ENCODE data around the gene CCR1. TPM values are rescaled to one million over a fixed set of nuclear protein-coding genes. Genes with fewer than 3 reads are reported as not detected.
"Not testable (repeated sequence)": the region's sequence is repeated elsewhere in the genome, so short reads cannot be mapped to it uniquely, and the experiment has no call there.

Gene CCR1
- total and polyA plus RNA-seq, 4 donors = 3.0 to 7.1 (median 5.5) TPM

- Histone ChIP-seq H3K9me3 (ENCODE audit: control insufficient read depth, insufficient read depth, low read length) (peaks cover 1% of the 10 kb centered on the region), H3K4me1 (ENCODE audit: control insufficient read depth, insufficient read depth, low read length) (no peaks in the 10 kb centered on the region), H3K27ac (ENCODE audit: low read depth, low read length) (no peak overlapping the region), H3K36me3 (ENCODE audit: control insufficient read depth, insufficient read depth, low read length) (no peaks in the 10 kb centered on the region), H3K4me3 (ENCODE audit: low read depth, low read length) (no peak overlapping the region), H3K27me3 (ENCODE audit: control insufficient read depth, insufficient read depth, low read length) (no peaks in the 10 kb centered on the region)
- WGBS (ENCODE audit: insufficient coverage) = 83% methylated on average over 1 of the region's 1 CpG
- no peak for DNase-seq (ENCODE audit: low read depth in 4 of 6, low spot score in 6 of 6)
Observed at GRCh38 chr3:46214751-46215352, 6.7 kb upstream of the CCR1 start.

- Histone ChIP-seq H3K4me1 (ENCODE audit: control insufficient read depth, insufficient read depth, low read length) (no peaks in the 10 kb centered on the region), H3K9me3 (ENCODE audit: control insufficient read depth, insufficient read depth, low read length) (no peaks in the 10 kb centered on the region), H3K4me3 (ENCODE audit: low read depth, low read length) (no peak overlapping the region), H3K27ac (ENCODE audit: low read depth, low read length) (no peak overlapping the region), H3K36me3 (ENCODE audit: control insufficient read depth, insufficient read depth, low read length) (no peaks in the 10 kb centered on the region), H3K27me3 (ENCODE audit: control insufficient read depth, insufficient read depth, low read length) (no peaks in the 10 kb centered on the region)
- WGBS (ENCODE audit: insufficient coverage) = no CpG with 5 or more reads among the region's 4 CpGs
- no peak for DNase-seq (ENCODE audit: low read depth in 4 of 6, low spot score in 6 of 6)
Observed at GRCh38 chr3:46213201-46213600, 5.1 kb upstream of the CCR1 start.

- H3K36me3 ChIP-seq (ENCODE audit: control insufficient read depth, insufficient read depth, low read length) = no peaks in the 10 kb centered on the region
- H3K4me1 ChIP-seq (ENCODE audit: control insufficient read depth, insufficient read depth, low read length) = no peaks in the 10 kb centered on the region
- DNase-seq (ENCODE audit: low read depth in 4 of 6, low spot score in 6 of 6) = no peak
- H3K27ac ChIP-seq (ENCODE audit: low read depth, low read length) = no peak overlapping the region
- H3K4me3 ChIP-seq (ENCODE audit: low read depth, low read length) = no peak overlapping the region
- H3K9me3 ChIP-seq (ENCODE audit: control insufficient read depth, insufficient read depth, low read length) = no peaks in the 10 kb centered on the region
- WGBS (ENCODE audit: insufficient coverage) = 80% methylated on average over 5 of the region's 6 CpGs
- H3K27me3 ChIP-seq (ENCODE audit: control insufficient read depth, insufficient read depth, low read length) = no peaks in the 10 kb centered on the region
Observed at GRCh38 chr3:46212101-46212500, 4.0 kb upstream of the CCR1 start.

DNA sequence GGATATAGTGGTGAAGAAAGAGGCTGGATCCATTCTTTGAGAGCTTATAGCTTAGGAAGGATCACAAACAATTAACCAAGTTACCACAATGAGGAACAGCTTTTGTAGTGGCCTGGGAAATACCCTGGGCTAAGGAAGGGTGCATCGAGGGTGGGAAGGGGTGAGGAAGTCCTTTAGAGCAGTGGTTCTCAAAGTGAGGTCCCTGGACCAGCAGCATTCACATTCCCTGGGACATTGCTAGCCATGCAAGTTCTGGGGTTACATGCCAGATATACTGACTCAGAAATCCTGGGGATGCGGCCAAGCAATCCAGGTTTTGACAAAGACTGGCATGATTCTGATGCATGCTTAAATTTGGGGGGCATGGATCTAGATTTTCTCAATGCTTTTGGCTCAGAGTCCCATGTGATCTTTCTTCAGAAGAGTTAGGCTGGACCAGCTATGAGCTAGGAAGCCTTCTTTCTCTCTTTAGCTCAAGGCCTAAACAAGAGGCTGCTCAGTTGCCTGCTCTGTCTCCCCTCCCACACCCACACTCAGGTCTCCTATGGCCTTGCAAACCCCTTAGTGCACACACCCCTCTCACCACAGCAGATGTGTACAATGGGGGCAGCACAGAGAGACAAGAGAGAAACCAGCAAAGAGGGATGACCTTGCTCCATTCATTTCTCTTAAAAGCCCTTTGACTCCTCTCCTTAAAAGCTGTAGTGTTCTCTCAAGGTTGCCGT lies 1.8 kb upstream of the CCR1 start:
- WGBS (ENCODE audit: insufficient coverage) = 89% methylated on average over 3 of the region's 3 CpGs
- H3K27ac ChIP-seq (ENCODE audit: low read depth, low read length) = no peak overlapping the region
- H3K4me3 ChIP-seq (ENCODE audit: low read depth, low read length) = no peak overlapping the region

GRCh38 chr3:46209053-46209452 lies 940 bp upstream of the CCR1 start:
- Histone ChIP-seq H3K27me3 (ENCODE audit: control insufficient read depth, insufficient read depth, low read length) (no peaks in the 10 kb centered on the region), H3K9me3 (ENCODE audit: control insufficient read depth, insufficient read depth, low read length) (no peaks in the 10 kb centered on the region), H3K4me1 (ENCODE audit: control insufficient read depth, insufficient read depth, low read length) (no peaks in the 10 kb centered on the region), H3K36me3 (ENCODE audit: control insufficient read depth, insufficient read depth, low read length) (no peaks in the 10 kb centered on the region), H3K27ac (ENCODE audit: low read depth, low read length) (no peak overlapping the region), H3K4me3 (ENCODE audit: low read depth, low read length) (no peak overlapping the region)
- no CpG with 5 or more reads among the region's 2 CpGs for WGBS (ENCODE audit: insufficient coverage)
- DNase-seq (ENCODE audit: low read depth in 4 of 6, low spot score in 6 of 6) = no peak

More for the DNA sequence above, 1.8 kb upstream of the CCR1 start:
- Histone ChIP-seq H3K4me1 (ENCODE audit: control insufficient read depth, insufficient read depth, low read length) (no peaks in the 10 kb centered on the region), H3K27me3 (ENCODE audit: control insufficient read depth, insufficient read depth, low read length) (no peaks in the 10 kb centered on the region), H3K9me3 (ENCODE audit: control insufficient read depth, insufficient read depth, low read length) (no peaks in the 10 kb centered on the region), H3K36me3 (ENCODE audit: control insufficient read depth, insufficient read depth, low read length) (no peaks in the 10 kb centered on the region)
- DNase-seq (ENCODE audit: low read depth in 4 of 6, low spot score in 6 of 6) = no peak

DNA sequence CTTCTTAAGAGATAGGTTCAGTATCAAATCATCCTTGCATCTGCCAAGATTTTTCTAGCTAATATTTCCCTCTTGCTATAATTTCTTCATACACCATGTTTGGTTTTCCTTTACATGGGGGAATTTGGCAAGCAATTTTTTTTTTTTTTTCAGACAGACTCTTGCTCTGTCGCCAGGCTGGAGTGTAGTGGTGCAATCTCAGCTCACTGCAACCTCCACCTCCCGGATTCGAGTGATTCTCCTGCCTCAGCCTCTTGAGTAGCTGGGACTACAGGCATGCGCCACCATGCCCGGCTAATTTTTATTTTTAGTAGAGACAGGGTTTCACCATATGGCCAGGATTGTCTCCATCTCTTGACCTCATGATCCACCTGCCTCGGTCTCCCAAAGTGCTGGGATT lies 599 bp downstream of the CCR1 start:
- DNase-seq (ENCODE audit: low read depth in 4 of 6, low spot score in 6 of 6); H3K9me3 ChIP-seq (ENCODE audit: control insufficient read depth, insufficient read depth, low read length); H3K4me1 ChIP-seq (ENCODE audit: control insufficient read depth, insufficient read depth, low read length); H3K36me3 ChIP-seq (ENCODE audit: control insufficient read depth, insufficient read depth, low read length); H3K27me3 ChIP-seq (ENCODE audit: control insufficient read depth, insufficient read depth, low read length); H3K27ac ChIP-seq (ENCODE audit: low read depth, low read length): not testable (repeated sequence)
- 96% methylated on average over 4 of the region's 6 CpGs for WGBS (ENCODE audit: insufficient coverage)
- H3K4me3 ChIP-seq (ENCODE audit: low read depth, low read length) = peak overlapping the region; percentile 19

DNA sequence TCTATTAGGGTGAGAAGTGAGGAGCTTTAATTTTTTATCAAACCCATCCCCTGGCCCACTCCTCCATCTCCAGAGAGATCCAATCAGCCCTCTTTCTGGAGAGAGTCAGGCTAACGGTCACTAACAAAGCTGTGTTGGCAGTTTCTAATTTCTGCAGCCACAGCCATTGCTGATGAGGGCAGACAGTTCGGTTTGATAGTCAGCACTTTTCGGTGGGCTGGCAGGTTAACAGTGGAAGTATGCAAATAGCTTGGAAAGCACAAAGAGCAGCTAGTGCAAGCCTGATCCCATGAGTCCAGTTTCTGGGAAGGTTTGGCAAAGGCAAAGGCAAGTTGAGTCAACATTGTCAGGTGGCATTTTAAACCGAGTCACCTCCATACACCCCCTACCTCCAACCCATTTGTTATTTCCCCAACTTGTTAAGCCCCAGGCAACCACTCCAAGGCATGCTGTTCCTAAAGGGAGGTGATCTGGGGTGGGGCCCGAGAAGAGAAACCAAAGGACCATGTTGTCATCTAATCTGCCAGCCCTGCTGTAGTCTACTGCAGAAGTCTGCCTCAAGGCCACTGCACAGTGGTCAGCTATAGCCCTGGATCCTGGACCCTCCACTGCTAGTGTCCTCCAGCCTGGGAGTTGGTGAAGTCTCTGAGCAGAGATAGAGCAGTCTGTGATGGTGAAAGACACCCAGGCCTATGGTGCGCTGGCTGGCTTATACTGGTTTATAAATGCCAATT lies 1.7 kb downstream of the CCR1 start:
- 63% methylated on average over 6 of the region's 6 CpGs for WGBS (ENCODE audit: insufficient coverage)
- H3K36me3 ChIP-seq (ENCODE audit: control insufficient read depth, insufficient read depth, low read length) = no peaks in the 10 kb centered on the region
- H3K9me3 ChIP-seq (ENCODE audit: control insufficient read depth, insufficient read depth, low read length) = no peaks in the 10 kb centered on the region
- peaks cover 5% of the 10 kb centered on the region for H3K4me1 ChIP-seq (ENCODE audit: control insufficient read depth, insufficient read depth, low read length)
- no peak overlapping the region for H3K27ac ChIP-seq (ENCODE audit: low read depth, low read length)
- DNase-seq (ENCODE audit: low read depth in 4 of 6, low spot score in 6 of 6) = peak in 1 of 6 donors; percentile 52
- no peak overlapping the region for H3K4me3 ChIP-seq (ENCODE audit: low read depth, low read length)
- no peaks in the 10 kb centered on the region for H3K27me3 ChIP-seq (ENCODE audit: control insufficient read depth, insufficient read depth, low read length)

DNA sequence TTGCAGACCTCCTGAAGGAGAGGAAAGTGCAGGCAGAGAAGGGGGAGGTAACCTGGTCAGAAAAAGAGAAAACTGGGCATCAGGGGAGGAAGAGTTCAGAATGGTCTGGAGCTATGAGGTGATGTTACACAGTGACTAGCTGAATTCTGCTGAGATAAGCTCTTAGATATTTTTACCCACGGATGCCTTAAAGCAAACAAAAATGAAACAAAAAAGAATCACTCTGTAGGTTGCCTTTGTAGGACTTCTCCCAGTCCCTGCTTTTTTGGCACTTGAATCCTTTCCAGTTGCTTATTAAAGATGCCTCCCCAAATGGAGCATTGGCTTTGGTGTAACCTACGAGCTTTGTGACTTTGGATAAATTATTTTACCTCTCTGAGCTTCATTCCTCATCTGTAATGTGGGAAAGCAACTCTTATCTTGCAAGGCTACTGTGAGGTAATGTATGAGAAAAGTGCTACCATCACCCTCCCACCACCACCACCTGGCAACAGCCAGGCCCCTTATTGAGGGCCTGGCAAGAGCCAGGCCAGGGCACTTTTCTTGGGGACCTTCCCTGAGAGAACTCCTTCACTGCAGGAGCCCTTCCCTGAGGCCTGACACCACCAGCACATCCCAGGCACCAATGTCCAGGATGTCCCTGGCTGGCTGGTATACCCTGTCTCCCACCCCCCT lies 2.7 kb downstream of the CCR1 start:
- Histone ChIP-seq H3K27ac (ENCODE audit: low read depth, low read length) (no peak overlapping the region), H3K27me3 (ENCODE audit: control insufficient read depth, insufficient read depth, low read length) (no peaks in the 10 kb centered on the region), H3K36me3 (ENCODE audit: control insufficient read depth, insufficient read depth, low read length) (no peaks in the 10 kb centered on the region), H3K4me3 (ENCODE audit: low read depth, low read length) (no peak overlapping the region), H3K4me1 (ENCODE audit: control insufficient read depth, insufficient read depth, low read length) (peaks cover 5% of the 10 kb centered on the region), H3K9me3 (ENCODE audit: control insufficient read depth, insufficient read depth, low read length) (no peaks in the 10 kb centered on the region)
- WGBS (ENCODE audit: insufficient coverage) = no CpG with 5 or more reads among the region's 2 CpGs
- no peak for DNase-seq (ENCODE audit: low read depth in 4 of 6, low spot score in 6 of 6)

DNA sequence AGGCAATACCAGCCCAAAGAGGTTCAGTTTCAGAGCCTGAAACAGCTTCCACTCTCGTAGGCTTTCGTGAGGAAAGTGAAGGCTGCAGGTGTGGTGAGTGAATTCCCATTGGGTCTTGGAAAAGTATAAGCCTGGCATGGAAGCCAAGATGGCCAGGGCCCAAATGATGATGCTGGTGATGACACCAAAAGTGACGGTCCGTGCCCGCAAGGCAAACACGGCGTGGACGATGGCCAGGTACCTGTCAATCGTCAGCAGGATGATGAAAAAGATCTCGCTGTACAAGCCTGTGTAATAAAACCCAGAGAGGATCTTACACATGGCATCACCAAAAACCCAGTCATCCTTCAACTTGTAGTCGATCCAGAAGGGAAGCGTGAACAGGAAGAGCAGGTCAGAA lies 4.4 kb downstream of the CCR1 start:
- no peaks in the 10 kb centered on the region for H3K9me3 ChIP-seq (ENCODE audit: control insufficient read depth, insufficient read depth, low read length)
- WGBS (ENCODE audit: insufficient coverage) = 98% methylated on average over 12 of the region's 12 CpGs
- no peak overlapping the region for H3K27ac ChIP-seq (ENCODE audit: low read depth, low read length)
- H3K4me3 ChIP-seq (ENCODE audit: low read depth, low read length) = no peak overlapping the region
- no peaks in the 10 kb centered on the region for H3K27me3 ChIP-seq (ENCODE audit: control insufficient read depth, insufficient read depth, low read length)
- DNase-seq (ENCODE audit: low read depth in 4 of 6, low spot score in 6 of 6) = no peak
- no peaks in the 10 kb centered on the region for H3K36me3 ChIP-seq (ENCODE audit: control insufficient read depth, insufficient read depth, low read length)
- peaks cover 5% of the 10 kb centered on the region for H3K4me1 ChIP-seq (ENCODE audit: control insufficient read depth, insufficient read depth, low read length)

All from spinal cord (tissue), 10 donors.